GM12801 (cell line): Measurements from ENCODE around the gene KCNMB1.

Experiments used
- CTCF ChIP-seq: IDR thresholded peaks from one replicate; pipeline ENCODE4 v1.5.1; 2011; ENCODE audit warnings: control low read depth; ENCODE audit not compliant: insufficient read length; ENCODE audit errors: extremely low read depth

Gene KCNMB1

GRCh38 chr5:170430866-170431437 lies 41.8 kb upstream of the KCNMB1 start:
- TF ChIP-seq CTCF = no peak

- no peak for TF ChIP-seq CTCF
Observed at GRCh38 chr5:170430256-170430655, 41.1 kb upstream of the KCNMB1 start.

- TF ChIP-seq CTCF = no peak
Observed at GRCh38 chr5:170429014-170429413, 39.8 kb upstream of the KCNMB1 start.

GRCh38 chr5:170427672-170428236 lies 38.6 kb upstream of the KCNMB1 start:
- no peak for TF ChIP-seq CTCF

GRCh38 chr5:170426786-170427185 lies 37.6 kb upstream of the KCNMB1 start:
- no peak for TF ChIP-seq CTCF

- TF ChIP-seq CTCF = no peak
Observed at GRCh38 chr5:170426149-170426767, 37.1 kb upstream of the KCNMB1 start.

- no peak for TF ChIP-seq CTCF
Observed at GRCh38 chr5:170425731-170426130, 36.6 kb upstream of the KCNMB1 start.
